H1 (cell line): ENCODE measurements around the gene SLC13A3. TPM values are rescaled to one million over a fixed set of nuclear protein-coding genes. Genes with fewer than 3 reads are reported as not detected.

Experiments
- BACH1 ChIP-seq: IDR thresholded peaks from 2 replicates; pipeline ENCODE4 v1.6.1; 2012; ENCODE audit warnings: low read length, improper control_type of control experiment
- CBX8 ChIP-seq: fragments of 300-800, 300-1000 bp; sonication (generic); IDR thresholded peaks from 2 replicates; pipeline ENCODE4 v1.7.1; 2016; ENCODE audit warnings: low read depth, low read length, borderline replicate concordance
- EP300 ChIP-seq, 2 experiments: IDR thresholded peaks; 1 replicate in 1 of 2; 2 replicates in 1 of 2; pipeline ENCODE4 v1.6.1; 2011 to 2012; ENCODE audit warnings: low read depth in 2 of 2, low read length in 2 of 2, mild to moderate bottlenecking in 2 of 2, borderline replicate concordance in 1 of 2, inconsistent platforms in 1 of 2, moderate library complexity in 1 of 2
- FOSL1 ChIP-seq: IDR thresholded peaks from 2 replicates; pipeline ENCODE4 v1.6.1; 2011; ENCODE audit warnings: mild to moderate bottlenecking, low read depth, low read length, moderate library complexity; ENCODE audit not compliant: insufficient read depth
- KDM4A ChIP-seq: IDR thresholded peaks from one replicate; pipeline ENCODE4 v1.7.1; 2012; ENCODE audit warnings: low read depth, mild to moderate bottlenecking, moderate library complexity, low read length, inconsistent platforms; ENCODE audit not compliant: severe bottlenecking
- NANOG ChIP-seq: IDR thresholded peaks from 2 replicates; pipeline ENCODE4 v1.6.1; 2011; ENCODE audit warnings: low read length, low read depth, mild to moderate bottlenecking, inconsistent platforms; ENCODE audit not compliant: insufficient read depth, poor library complexity, severe bottlenecking
- POLR2A ChIP-seq, 2 experiments: IDR thresholded peaks; 1 replicate in 1 of 2; 2 replicates in 1 of 2; pipeline ENCODE4 v1.6.1; 2011; ENCODE audit warnings: low read depth in 2 of 2, low read length in 2 of 2, mild to moderate bottlenecking in 2 of 2; ENCODE audit errors: control extremely low read depth in 1 of 2
- POLR2AphosphoS5 ChIP-seq: IDR thresholded peaks from 2 replicates; pipeline ENCODE4 v1.6.1; 2011; ENCODE audit warnings: low read depth, low read length
- RXRA ChIP-seq: IDR thresholded peaks from 2 replicates; pipeline ENCODE4 v1.6.1; 2011; ENCODE audit warnings: low read depth, mild to moderate bottlenecking, low read length, moderate library complexity; ENCODE audit not compliant: insufficient read depth
- SAP30 ChIP-seq: fragments of 300-600 bp; sonication (generic); IDR thresholded peaks from 2 replicates; pipeline ENCODE4 v1.7.1; 2012; ENCODE audit warnings: low read length, moderate library complexity, mild to moderate bottlenecking, inconsistent platforms; ENCODE audit not compliant: insufficient read depth, insufficient replicate concordance
- SIN3A ChIP-seq, 2 experiments: IDR thresholded peaks in 1 of 2; conservative IDR thresholded peaks in 1 of 2; 2 replicates each; pipeline ENCODE4 v1.6.1; 2011 to 2012; ENCODE audit warnings: low read length in 2 of 2, improper control_type of control experiment in 1 of 2, low read depth in 1 of 2, mild to moderate bottlenecking in 1 of 2
- SIRT6 ChIP-seq: IDR thresholded peaks from one replicate; pipeline ENCODE4 v1.7.1; 2012; ENCODE audit warnings: low read length, inconsistent platforms
- SP1 ChIP-seq: IDR thresholded peaks from 2 replicates; pipeline ENCODE4 v1.6.1; 2011; ENCODE audit warnings: low read depth, low read length
- SUZ12 ChIP-seq: fragments of 200-600 bp; sonication (generic); IDR thresholded peaks from 2 replicates; pipeline ENCODE4 v1.6.1; 2012; ENCODE audit warnings: mild to moderate bottlenecking, inconsistent platforms, low read length, moderate library complexity, mixed read lengths
- TEAD4 ChIP-seq: IDR thresholded peaks from 2 replicates; pipeline ENCODE4 v1.6.1; 2012; ENCODE audit warnings: low read depth, low read length, inconsistent platforms, mixed read lengths
- ZNF274 ChIP-seq: IDR thresholded peaks from 2 replicates; pipeline ENCODE4 v1.7.0; 2012; ENCODE audit warnings: low read length, borderline replicate concordance; ENCODE audit errors: extremely low read depth
- polyA plus RNA-seq, 7 experiments: library from polyadenylated mRNA; depleted of rRNA in 3 of 7; stranded (reverse) in 5 of 7; unstranded in 2 of 7; fragments of >200 nt in 5 of 7; fragments of 200-250 nt in 2 of 7; gene quantifications; 1 replicate in 5 of 7; 2 replicates in 1 of 7; 4 replicates in 1 of 7; pipeline versions ENCODE4 v1.2.1 to v1.2.3, GENCODE V29; 2011 to 2013; ENCODE audit warnings: missing spikeins in 2 of 7, mixed read lengths in 2 of 7
- total RNA-seq: library from RNA; stranded (reverse); fragmentation: NEBNext Ultra II Directional; extraction: Animal tissue kit (Norgen Biotek cat#: 25700); gene quantifications from 2 replicates; pipeline ENCODE4 v1.2.1, GENCODE V29; 2021
- TF ChIP-seq, protein P1 (sequence below): IDR thresholded peaks from 2 replicates; pipeline ENCODE4 v1.6.1; 2012; ENCODE audit warnings: inconsistent platforms
- TF ChIP-seq, protein P2 (sequence below): IDR thresholded peaks from 2 replicates; pipeline ENCODE4 v1.6.1; 2011; ENCODE audit warnings: low read depth, mild to moderate bottlenecking, low read length; ENCODE audit not compliant: insufficient read depth
- TF ChIP-seq, protein P3 (sequence below): IDR thresholded peaks from 2 replicates; pipeline ENCODE4 v1.6.1; 2011; ENCODE audit warnings: low read length, improper control_type of control experiment

The SLC13A3 gene
- total and polyA plus RNA-seq, 2 of the 8 experiments (the other 6 are each of a cell fraction or from before 2014, with no cell fraction given), result 9.4 to 12.6 TPM

DNA sequence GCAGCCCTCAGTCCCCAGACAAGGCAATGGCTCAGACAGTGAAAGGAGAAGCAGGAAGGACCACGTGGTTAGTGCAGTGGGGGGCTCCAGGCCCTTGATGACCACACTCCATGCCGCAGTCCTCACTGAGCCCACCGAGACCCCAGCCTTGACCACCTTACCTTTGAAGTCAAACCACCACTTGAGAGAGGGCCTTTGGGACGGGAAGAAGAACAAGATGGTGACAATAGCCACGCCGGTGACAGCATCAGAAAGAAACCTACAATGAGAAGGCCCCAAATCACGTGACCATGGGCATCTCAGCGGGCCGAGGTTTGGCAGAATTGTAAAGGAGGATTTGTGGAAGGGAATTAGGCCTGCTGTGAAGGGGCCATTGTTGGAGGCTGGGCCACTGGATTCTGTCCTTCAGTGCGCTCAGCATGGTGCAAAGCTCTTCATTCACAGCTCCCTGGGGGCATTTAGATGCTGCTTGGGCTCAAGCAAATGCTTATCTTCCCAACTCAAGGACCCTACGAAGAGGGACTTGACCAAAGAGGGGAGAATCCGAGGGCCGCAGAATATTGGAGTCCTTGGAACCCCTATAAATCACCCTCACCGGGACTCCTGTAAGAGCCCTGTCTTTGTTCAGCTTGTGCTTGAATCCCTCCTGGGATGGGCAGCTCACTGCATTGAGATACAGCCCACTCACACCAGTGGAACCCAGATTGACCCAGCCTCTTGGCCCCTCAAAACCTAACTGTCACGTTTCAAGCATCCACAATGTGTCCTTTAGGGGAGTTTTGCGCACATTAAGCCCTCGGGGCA lies 67.6 kb downstream of the SLC13A3 start (continued):
- TF ChIP-seq, protein P1, sequence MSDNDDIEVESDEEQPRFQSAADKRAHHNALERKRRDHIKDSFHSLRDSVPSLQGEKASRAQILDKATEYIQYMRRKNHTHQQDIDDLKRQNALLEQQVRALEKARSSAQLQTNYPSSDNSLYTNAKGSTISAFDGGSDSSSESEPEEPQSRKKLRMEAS, result peak; percentile 91
- TF ChIP-seq SAP30, result no peak
- no peak for TF ChIP-seq SIRT6
- no peak for TF ChIP-seq BACH1
- no peak for TF ChIP-seq TEAD4
- TF ChIP-seq FOSL1, result no peak
- TF ChIP-seq, protein P2, sequence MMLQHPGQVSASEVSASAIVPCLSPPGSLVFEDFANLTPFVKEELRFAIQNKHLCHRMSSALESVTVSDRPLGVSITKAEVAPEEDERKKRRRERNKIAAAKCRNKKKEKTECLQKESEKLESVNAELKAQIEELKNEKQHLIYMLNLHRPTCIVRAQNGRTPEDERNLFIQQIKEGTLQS, result 0 out of 2 replicates have a peak, but pooled peaks have one; percentile 39
- TF ChIP-seq POLR2AphosphoS5, result no peak
- TF ChIP-seq SUZ12, result no peak
- TF ChIP-seq EP300 (IDR thresholded peaks at IDR 0.05; ENCODE audit: borderline replicate concordance in 1 of 2, low read depth in 2 of 2, low read length in 2 of 2), result 0 out of 3 replicates have a peak, but pooled peaks of 1 of the 2 experiments have one; percentile 75
- TF ChIP-seq RXRA, result no peak
- no peak for TF ChIP-seq ZNF274
- TF ChIP-seq CBX8, result no peak
- TF ChIP-seq, protein P3, sequence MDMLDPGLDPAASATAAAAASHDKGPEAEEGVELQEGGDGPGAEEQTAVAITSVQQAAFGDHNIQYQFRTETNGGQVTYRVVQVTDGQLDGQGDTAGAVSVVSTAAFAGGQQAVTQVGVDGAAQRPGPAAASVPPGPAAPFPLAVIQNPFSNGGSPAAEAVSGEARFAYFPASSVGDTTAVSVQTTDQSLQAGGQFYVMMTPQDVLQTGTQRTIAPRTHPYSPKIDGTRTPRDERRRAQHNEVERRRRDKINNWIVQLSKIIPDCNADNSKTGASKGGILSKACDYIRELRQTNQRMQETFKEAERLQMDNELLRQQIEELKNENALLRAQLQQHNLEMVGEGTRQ, result peak; percentile 87
- TF ChIP-seq SIN3A (conservative IDR thresholded peaks at IDR 0.05 in 1 of 2, IDR thresholded peaks at IDR 0.05 in 1 of 2; ENCODE audit: low read depth in 1 of 2, low read length in 2 of 2), result 0 out of 4 replicates have a peak, but pooled peaks of 1 of the 2 experiments have one; percentile 28
- peak; percentile 87 for TF ChIP-seq NANOG
- TF ChIP-seq POLR2A (IDR thresholded peaks at IDR 0.05; ENCODE audit: control extremely low read depth in 1 of 2, low read depth in 2 of 2, low read length in 2 of 2), result no peak; a peak in 1 of 3 replicates
- TF ChIP-seq SP1, result peak; percentile 60; the same call in 1 of the 2 replicates
- peak; percentile 19 for TF ChIP-seq KDM4A
